Duodenal mucosa (tissue), 2 donors: Measurements from ENCODE around the gene CIRBP.

Experiments
- H3K27ac ChIP-seq: one replicate; pipeline ENCODE4 v1.7.0; 2013; ENCODE audit warnings: low read depth, low read length
- H3K27me3 ChIP-seq, 2 donors: one replicate each; pipeline ENCODE4 v1.7.0; 2013; ENCODE audit warnings: low read length in 2 of 2, control low read depth in 1 of 2; ENCODE audit not compliant: insufficient read depth in 2 of 2, control insufficient read depth in 1 of 2
- H3K36me3 ChIP-seq, 2 donors: one replicate each; pipeline ENCODE4 v1.7.0; 2013; ENCODE audit warnings: low read length in 2 of 2, control low read depth in 1 of 2; ENCODE audit not compliant: insufficient read depth in 2 of 2, control insufficient read depth in 1 of 2
- H3K4me1 ChIP-seq, 2 donors: one replicate each; pipeline ENCODE4 v1.7.0; 2013; ENCODE audit warnings: low read length in 2 of 2, control low read depth in 1 of 2; ENCODE audit not compliant: insufficient read depth in 2 of 2, control insufficient read depth in 1 of 2
- H3K4me3 ChIP-seq, 2 donors: one replicate each; pipeline ENCODE4 v1.7.0; 2013; ENCODE audit warnings: low read length in 2 of 2, low read depth in 1 of 2
- H3K9ac ChIP-seq, 2 donors: one replicate each; pipeline ENCODE4 v1.7.0; 2013; ENCODE audit warnings: low read length in 2 of 2, low read depth in 1 of 2
- H3K9me3 ChIP-seq, 2 donors: one replicate each; pipeline ENCODE4 v1.7.0; 2013; ENCODE audit warnings: low read length in 2 of 2, control low read depth in 1 of 2; ENCODE audit not compliant: control insufficient read depth in 1 of 2

Gene CIRBP

DNA sequence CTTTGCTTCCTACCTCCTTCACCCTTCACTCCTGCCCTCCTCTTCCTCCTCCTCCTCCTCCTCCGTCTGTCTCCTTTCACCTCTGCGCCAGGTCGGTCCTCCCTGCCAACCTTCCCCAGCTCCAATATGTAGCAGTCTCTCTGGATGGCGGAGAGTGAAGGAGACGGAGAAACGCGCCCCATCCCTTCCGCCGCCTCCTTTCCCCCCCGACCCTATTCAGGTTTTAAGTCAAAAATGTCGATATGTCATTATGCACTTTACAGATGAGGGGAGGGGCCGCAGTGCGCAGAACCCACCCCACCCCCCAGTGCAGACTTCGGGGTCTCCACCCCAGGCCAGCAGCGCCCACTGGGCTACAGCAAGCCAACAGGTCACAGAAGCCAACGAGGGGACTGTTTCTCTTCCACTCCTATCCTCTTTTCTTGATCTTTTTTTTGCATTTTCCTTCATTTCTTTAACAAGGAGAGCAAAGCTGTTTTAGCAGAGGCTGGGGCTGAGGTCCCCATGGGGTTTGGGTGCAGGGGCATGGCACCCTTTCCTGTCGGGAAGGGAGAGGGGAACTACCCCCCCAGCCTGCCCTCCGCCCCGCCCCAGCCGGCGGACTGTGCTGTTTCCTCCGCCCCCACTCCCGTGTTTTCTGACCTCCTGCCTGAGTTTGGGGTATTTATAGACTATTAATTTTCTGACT, 11.5 kb upstream of the CIRBP start:
- Histone ChIP-seq H3K36me3 (peaks cover 20 to 29% of the 10 kb centered on the region in 2 donors), H3K9me3 (no peaks in the 10 kb centered on the region), H3K4me1 (peaks cover 56 to 62% of the 10 kb centered on the region in 2 donors), H3K27ac (peak overlapping the region; percentile 6), H3K9ac (no peak overlapping the region), H3K27me3 (no peaks in the 10 kb centered on the region), H3K4me3 (no peak overlapping the region)

DNA sequence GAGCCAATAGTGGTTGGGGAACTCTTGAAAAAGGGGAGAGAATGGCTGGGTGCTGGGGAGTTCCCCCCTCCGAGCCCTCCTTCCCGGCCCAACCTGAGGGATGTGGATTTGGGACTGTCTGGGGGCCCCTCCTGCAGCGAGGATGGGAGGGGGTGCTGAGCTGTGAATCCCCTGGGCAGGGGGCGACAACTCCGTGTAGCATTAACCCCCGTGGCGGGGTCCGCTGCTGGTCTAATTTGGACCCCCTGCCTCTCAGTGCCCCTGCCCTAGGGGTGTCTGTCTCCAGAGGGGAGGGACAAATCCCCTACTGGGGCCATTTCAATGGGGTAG, 11.0 kb upstream of the CIRBP start:
- Histone ChIP-seq H3K4me3 (no peak overlapping the region), H3K27me3 (no peaks in the 10 kb centered on the region), H3K4me1 (peaks cover 61 to 67% of the 10 kb centered on the region in 2 donors), H3K9ac (peak overlapping the region in 1 of 2 donors; percentile 38), H3K27ac (no peak overlapping the region), H3K9me3 (no peaks in the 10 kb centered on the region), H3K36me3 (peaks cover 20 to 29% of the 10 kb centered on the region in 2 donors)

GRCh38 chr19:1258707-1259205, 10.4 kb upstream of the CIRBP start:
- H3K4me1 ChIP-seq: peaks cover 59 to 64% of the 10 kb centered on the region in 2 donors
- H3K27me3 ChIP-seq: no peaks in the 10 kb centered on the region
- peak overlapping the region; percentile 99 for H3K27ac ChIP-seq
- H3K9ac ChIP-seq: peak overlapping the region; percentile 76 to 82
- no peaks in the 10 kb centered on the region for H3K9me3 ChIP-seq
- peaks cover 20 to 29% of the 10 kb centered on the region in 2 donors for H3K36me3 ChIP-seq
- H3K4me3 ChIP-seq: peak overlapping the region; percentile 54 to 63

GRCh38 chr19:1259206-1259875, 9.8 kb upstream of the CIRBP start:
- Histone ChIP-seq H3K9ac (peak overlapping the region; percentile 76 to 82), H3K4me1 (peaks cover 53 to 60% of the 10 kb centered on the region in 2 donors), H3K27ac (peak overlapping the region; percentile 99), H3K4me3 (peak overlapping the region; percentile 54 to 63), H3K27me3 (no peaks in the 10 kb centered on the region), H3K9me3 (no peaks in the 10 kb centered on the region), H3K36me3 (peaks cover 19 to 25% of the 10 kb centered on the region in 2 donors)

GRCh38 chr19:1259876-1260748, 9.0 kb upstream of the CIRBP start:
- Histone ChIP-seq H3K9ac (peak overlapping the region; percentile 76 to 82), H3K27me3 (no peaks in the 10 kb centered on the region), H3K36me3 (peaks cover 11 to 17% of the 10 kb centered on the region in 2 donors), H3K4me1 (peaks cover 47 to 61% of the 10 kb centered on the region in 2 donors), H3K27ac (peak overlapping the region; percentile 99), H3K9me3 (no peaks in the 10 kb centered on the region), H3K4me3 (peak overlapping the region; percentile 54 to 55)

- H3K4me3 ChIP-seq: peak overlapping the region; percentile 77 to 86
- peaks cover 3 to 9% of the 10 kb centered on the region in 2 donors for H3K36me3 ChIP-seq
- H3K9ac ChIP-seq: peak overlapping the region; percentile 85 to 96
- H3K9me3 ChIP-seq: no peaks in the 10 kb centered on the region
- peaks cover 50 to 64% of the 10 kb centered on the region in 2 donors for H3K4me1 ChIP-seq
- H3K27me3 ChIP-seq: no peaks in the 10 kb centered on the region
- H3K27ac ChIP-seq: peak overlapping the region; percentile 99
Measured at GRCh38 chr19:1260749-1261537, 8.2 kb upstream of the CIRBP start.

- Histone ChIP-seq H3K4me1 (peaks cover 54 to 67% of the 10 kb centered on the region in 2 donors), H3K36me3 (peaks cover 3 to 6% of the 10 kb centered on the region in 2 donors), H3K4me3 (peak overlapping the region; percentile 77 to 86), H3K9ac (peak overlapping the region; percentile 85 to 96), H3K9me3 (no peaks in the 10 kb centered on the region), H3K27me3 (no peaks in the 10 kb centered on the region), H3K27ac (peak overlapping the region; percentile 99)
Measured at GRCh38 chr19:1261538-1261797, 7.7 kb upstream of the CIRBP start.

GRCh38 chr19:1261798-1262622, 7.1 kb upstream of the CIRBP start:
- Histone ChIP-seq H3K36me3 (peaks cover under 1 to 3% of the 10 kb centered on the region in 2 donors), H3K27ac (peak overlapping the region; percentile 99), H3K4me3 (peak overlapping the region; percentile 77 to 86), H3K9me3 (no peaks in the 10 kb centered on the region), H3K9ac (peak overlapping the region; percentile 85 to 96), H3K27me3 (no peaks in the 10 kb centered on the region), H3K4me1 (peaks cover 54 to 68% of the 10 kb centered on the region in 2 donors)

DNA sequence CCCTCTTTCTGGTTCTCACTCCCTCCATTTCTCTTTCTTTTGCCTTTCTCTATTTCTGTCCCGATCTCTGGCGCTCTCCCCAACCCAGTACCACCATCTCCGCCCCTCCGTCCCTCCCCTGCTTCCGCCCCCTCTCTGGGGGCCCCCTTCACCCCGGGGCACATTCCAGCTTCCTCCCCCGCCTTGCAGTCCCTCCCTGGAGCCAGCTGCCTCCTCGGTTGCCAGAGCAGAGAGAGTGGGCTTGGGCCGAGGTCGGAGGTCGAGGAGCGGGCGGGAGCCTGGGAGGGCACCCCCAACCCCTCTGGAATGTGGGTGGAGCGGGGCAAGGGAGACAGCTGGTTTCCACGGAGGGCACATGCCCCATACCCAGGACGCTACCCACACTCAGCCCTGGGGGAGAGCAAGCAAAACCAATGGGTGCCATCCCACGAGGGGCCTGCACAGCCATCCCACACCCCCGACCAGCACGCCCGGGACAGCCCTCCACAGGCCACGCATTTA, 6.5 kb upstream of the CIRBP start:
- Histone ChIP-seq H3K27ac (peak overlapping the region; percentile 99), H3K9me3 (no peaks in the 10 kb centered on the region), H3K36me3 (peaks cover 0 to 2% of the 10 kb centered on the region in 2 donors), H3K27me3 (no peaks in the 10 kb centered on the region), H3K9ac (peak overlapping the region; percentile 63 to 96), H3K4me1 (peaks cover 60 to 71% of the 10 kb centered on the region in 2 donors), H3K4me3 (peak overlapping the region; percentile 43 to 68)
